ENCODE results near the gene UCP3. TPM values are rescaled to one million over a fixed set of nuclear protein-coding genes. Genes with fewer than 3 reads are reported as not detected.

The UCP3 gene
- total RNA-seq, 1 donor from 2014 or later = 1.8 TPM

- TF ChIP-seq CTCF (IDR thresholded peaks at IDR 0.05) = no peak
- no peaks in the 10 kb centered on the region for H3K27me3 Mint-ChIP-seq (ENCODE audit: unreplicated experiment)
- peak within 1 kb of the TSS; percentile 99 for H3K27ac Mint-ChIP-seq (ENCODE audit: unreplicated experiment)
- H3K4me3 Mint-ChIP-seq (ENCODE audit: unreplicated experiment) = peak within 1 kb of the TSS; percentile 93
- peak; percentile 89 for DNase-seq (ENCODE audit: extremely low spot score, unreplicated experiment)
- H3K36me3 Mint-ChIP-seq (ENCODE audit: unreplicated experiment) = peaks cover 3% of the 10 kb centered on the region
- H3K4me1 Mint-ChIP-seq (ENCODE audit: unreplicated experiment) = peaks cover 44% of the 10 kb centered on the region
- H3K9me3 Mint-ChIP-seq (ENCODE audit: unreplicated experiment) = no peaks in the 10 kb centered on the region
Observed at GRCh38 chr11:73982595-73982989, 26.3 kb downstream of the UCP3 start, which contains the start of gene UCP2. Gene UCP2 (minus strand): TSS chr11:73982843. CDS start chr11:73978378, 4,465 bp downstream.

GRCh38 chr11:73981051-73981805, 27.7 kb downstream of the UCP3 start:
- Mint-ChIP-seq H3K4me3 (ENCODE audit: unreplicated experiment) (peak overlapping the region; percentile 93), H3K27me3 (ENCODE audit: unreplicated experiment) (no peaks in the 10 kb centered on the region), H3K36me3 (ENCODE audit: unreplicated experiment) (peaks cover 9% of the 10 kb centered on the region), H3K4me1 (ENCODE audit: unreplicated experiment) (peaks cover 44% of the 10 kb centered on the region), H3K9me3 (ENCODE audit: unreplicated experiment) (no peaks in the 10 kb centered on the region), H3K27ac (ENCODE audit: unreplicated experiment) (peak overlapping the region; percentile 82)
- no peak for DNase-seq (ENCODE audit: extremely low spot score, unreplicated experiment)
- TF ChIP-seq CTCF (IDR thresholded peaks at IDR 0.05) = no peak

GRCh38 chr11:73980001-73980961, 28.6 kb downstream of the UCP3 start:
- no peak for DNase-seq (ENCODE audit: extremely low spot score, unreplicated experiment)
- H3K36me3 Mint-ChIP-seq (ENCODE audit: unreplicated experiment) = peaks cover 11% of the 10 kb centered on the region
- H3K4me1 Mint-ChIP-seq (ENCODE audit: unreplicated experiment) = peaks cover 46% of the 10 kb centered on the region
- no peak for TF ChIP-seq CTCF (IDR thresholded peaks at IDR 0.05)
- no peaks in the 10 kb centered on the region for H3K9me3 Mint-ChIP-seq (ENCODE audit: unreplicated experiment)
- no peaks in the 10 kb centered on the region for H3K27me3 Mint-ChIP-seq (ENCODE audit: unreplicated experiment)
- H3K4me3 Mint-ChIP-seq (ENCODE audit: unreplicated experiment) = peak overlapping the region; percentile 22
- H3K27ac Mint-ChIP-seq (ENCODE audit: unreplicated experiment) = peak overlapping the region; percentile 68

GRCh38 chr11:73978576-73979086, 30.3 kb downstream of the UCP3 start:
- H3K4me3 Mint-ChIP-seq (ENCODE audit: unreplicated experiment) = no peak overlapping the region
- no peak for DNase-seq (ENCODE audit: extremely low spot score, unreplicated experiment)
- H3K27ac Mint-ChIP-seq (ENCODE audit: unreplicated experiment) = peak overlapping the region; percentile 1
- H3K4me1 Mint-ChIP-seq (ENCODE audit: unreplicated experiment) = peaks cover 56% of the 10 kb centered on the region
- no peak for TF ChIP-seq CTCF (IDR thresholded peaks at IDR 0.05)
- no peaks in the 10 kb centered on the region for H3K27me3 Mint-ChIP-seq (ENCODE audit: unreplicated experiment)
- peaks cover 18% of the 10 kb centered on the region for H3K36me3 Mint-ChIP-seq (ENCODE audit: unreplicated experiment)
- H3K9me3 Mint-ChIP-seq (ENCODE audit: unreplicated experiment) = no peaks in the 10 kb centered on the region

Measured in osteocyte (in vitro differentiated cells).